GM19193 (cell line): ENCODE data around the gene C14orf132.

ENCODE experiments used
- POLR2A ChIP-seq: IDR thresholded peaks from 4 replicates; pipeline ENCODE4 v1.6.1; 2011; ENCODE audit not compliant: insufficient read depth, insufficient read length; ENCODE audit errors: extremely low read depth

C14orf132 gene

DNA sequence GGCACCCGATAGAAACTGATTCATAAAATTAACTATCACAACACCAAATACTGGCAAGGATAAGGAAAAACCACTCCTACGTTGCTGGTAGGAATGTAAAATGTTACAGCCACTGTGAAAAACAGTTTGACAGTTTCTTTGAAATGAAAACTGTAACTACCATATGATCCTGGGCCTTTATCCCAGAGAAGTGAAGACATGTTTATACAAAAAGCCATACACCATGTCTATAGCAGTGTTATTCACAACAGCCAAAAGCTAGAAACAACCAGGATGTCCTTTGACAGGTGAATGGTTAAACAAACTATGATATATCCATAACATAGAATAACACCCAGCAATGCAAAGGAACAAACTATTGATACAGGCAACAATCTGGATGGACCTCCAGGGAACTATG is 3.7 kb upstream of the C14orf132 start:
- no peak for TF ChIP-seq POLR2A

- no peak for TF ChIP-seq POLR2A
These were observed 1.1 kb upstream of the C14orf132 start for GRCh38 chr14:96037891-96038557.

DNA sequence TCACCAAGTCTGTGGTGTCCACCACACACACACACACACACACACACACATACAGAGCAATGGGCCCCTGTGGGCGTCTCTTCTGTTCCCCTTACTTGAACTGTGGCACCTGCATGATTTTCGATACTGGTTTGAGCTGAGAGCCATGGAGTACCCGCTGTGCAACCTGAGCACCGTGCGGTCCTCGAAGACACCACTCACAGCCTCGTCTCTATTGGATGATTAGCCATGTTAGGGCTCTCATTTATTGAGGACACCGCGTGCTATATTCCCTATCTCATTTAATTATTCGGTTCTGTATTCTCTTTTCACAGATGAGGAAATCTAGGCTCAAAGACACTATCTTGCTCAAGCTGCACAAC is 623 bp upstream of the C14orf132 start:
- no peak for TF ChIP-seq POLR2A

GRCh38 chr14:96039633-96040311 is 610 bp downstream of the C14orf132 start:
- no peak for TF ChIP-seq POLR2A

DNA sequence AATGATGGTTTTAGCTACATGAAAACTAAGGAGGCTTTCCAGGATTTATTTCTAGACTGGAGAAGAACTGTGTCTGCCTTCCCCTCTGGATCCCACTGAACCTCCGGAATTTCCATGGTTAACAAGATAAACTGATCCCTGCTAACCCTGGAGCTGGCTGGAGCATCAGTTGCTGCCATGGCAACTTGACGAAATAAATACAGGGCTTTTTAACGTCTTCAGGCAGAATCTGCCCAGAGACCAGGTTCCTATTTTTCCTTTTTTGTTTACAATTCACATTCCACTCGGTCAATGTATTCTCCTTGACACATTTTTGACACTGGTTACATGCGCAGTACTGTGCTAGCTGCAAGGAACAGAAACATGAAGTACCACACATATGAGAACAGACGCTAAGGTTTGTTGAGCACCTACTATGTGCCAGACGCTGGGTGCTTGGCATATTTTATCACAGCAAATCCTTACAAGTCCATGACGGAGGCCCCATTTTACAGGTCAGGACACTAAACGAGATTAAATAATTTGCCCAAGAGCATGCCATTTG is 1.7 kb downstream of the C14orf132 start:
- no peak for TF ChIP-seq POLR2A

DNA sequence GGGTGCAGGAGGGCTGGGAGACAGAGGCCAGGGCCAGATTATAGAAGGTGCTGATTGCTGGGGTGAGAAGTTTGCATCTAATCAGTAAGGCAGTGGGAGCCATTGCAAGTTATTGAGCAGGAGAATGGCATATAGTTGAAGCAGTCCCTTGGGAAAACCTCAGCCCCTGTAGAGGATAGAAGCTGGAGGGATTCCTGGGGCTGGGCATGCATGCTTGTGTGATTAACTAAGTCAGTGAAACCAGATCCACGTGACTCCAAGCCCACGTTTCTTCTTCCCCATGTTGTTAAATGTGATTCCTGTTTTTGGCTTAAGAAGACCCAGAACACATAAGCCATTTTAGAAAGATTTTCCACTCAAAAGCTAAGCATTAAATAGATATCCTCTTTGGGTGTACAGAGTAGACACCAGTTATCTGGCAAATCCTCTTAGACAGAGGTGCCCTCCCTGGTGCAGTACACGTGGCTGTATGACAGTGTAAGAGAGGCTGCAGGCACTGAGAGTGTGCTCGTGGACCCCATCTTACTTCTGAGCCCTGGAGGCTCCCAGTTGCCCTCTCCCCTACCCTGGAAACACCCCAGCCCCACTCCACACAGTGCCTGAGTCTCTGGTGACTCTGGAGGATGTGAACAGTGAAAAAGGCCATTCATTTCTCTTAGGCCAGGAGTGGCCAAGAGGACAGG is 3.2 kb downstream of the C14orf132 start:
- no peak for TF ChIP-seq POLR2A

DNA sequence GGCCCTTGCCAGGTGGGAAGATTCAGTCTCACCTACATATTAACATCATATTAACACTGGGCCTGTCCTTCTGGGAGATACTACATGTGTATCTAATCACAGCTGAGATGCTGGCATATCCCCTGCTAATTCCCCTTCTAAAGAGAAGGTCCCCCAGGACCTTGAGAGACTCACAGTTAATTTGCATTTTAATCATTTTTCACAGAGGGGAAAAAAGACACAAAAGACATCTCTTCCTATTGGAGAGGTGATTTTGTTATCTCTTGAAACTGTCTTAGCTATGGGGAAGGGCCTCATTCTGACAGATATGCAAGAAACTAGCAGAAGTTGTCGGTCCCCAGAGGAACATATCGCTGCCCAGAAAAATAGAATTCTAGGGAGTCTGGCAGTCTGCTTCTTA is 7.5 kb downstream of the C14orf132 start:
- TF ChIP-seq POLR2A = no peak

- no peak for TF ChIP-seq POLR2A
These were observed 7.9 kb downstream of the C14orf132 start for GRCh38 chr14:96047101-96047500.

DNA sequence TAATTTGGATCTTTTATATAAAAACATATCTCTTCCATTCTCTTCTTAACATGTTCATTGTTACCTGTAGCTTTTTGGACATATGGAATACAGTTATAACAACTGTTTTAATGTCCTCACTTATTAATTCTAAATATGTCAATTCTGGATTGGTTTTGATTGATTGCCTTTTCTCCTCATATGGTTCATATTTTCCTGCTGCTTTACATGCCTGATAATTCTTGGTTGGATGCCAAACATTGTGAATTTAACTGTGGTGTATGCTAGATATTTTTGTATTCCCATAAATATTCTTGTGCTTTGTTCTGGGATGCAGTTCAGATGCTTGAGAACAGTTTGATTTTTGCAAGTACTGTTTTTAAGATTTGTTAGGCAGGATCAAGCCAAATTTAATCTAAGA is 10.8 kb downstream of the C14orf132 start:
- TF ChIP-seq POLR2A = no peak

- no peak for TF ChIP-seq POLR2A
These were observed 11.3 kb downstream of the C14orf132 start for GRCh38 chr14:96050482-96050881.

DNA sequence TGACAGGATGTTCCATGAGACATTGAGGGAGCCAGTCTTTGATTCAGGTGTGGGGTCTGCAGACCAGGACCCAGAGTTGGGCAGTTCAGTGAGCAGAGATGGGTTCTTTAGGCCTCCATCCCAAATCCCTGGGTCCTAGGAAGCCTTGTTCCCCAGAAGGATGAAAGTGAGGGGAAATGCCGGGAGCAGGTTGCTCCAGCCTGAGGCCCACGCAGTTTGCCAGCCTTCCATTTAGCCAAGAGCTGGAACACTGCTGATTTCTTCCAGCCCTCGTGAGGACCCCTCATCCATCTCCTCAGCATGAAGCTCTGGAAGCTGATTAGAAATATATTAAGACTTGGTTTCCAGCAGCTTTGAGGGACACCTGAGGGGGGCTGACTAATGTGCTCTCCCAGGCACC is 12.1 kb downstream of the C14orf132 start:
- no peak for TF ChIP-seq POLR2A

GRCh38 chr14:96051642-96052540 is 12.7 kb downstream of the C14orf132 start:
- TF ChIP-seq POLR2A = no peak

GRCh38 chr14:96052541-96053247 is 13.5 kb downstream of the C14orf132 start:
- no peak for TF ChIP-seq POLR2A

DNA sequence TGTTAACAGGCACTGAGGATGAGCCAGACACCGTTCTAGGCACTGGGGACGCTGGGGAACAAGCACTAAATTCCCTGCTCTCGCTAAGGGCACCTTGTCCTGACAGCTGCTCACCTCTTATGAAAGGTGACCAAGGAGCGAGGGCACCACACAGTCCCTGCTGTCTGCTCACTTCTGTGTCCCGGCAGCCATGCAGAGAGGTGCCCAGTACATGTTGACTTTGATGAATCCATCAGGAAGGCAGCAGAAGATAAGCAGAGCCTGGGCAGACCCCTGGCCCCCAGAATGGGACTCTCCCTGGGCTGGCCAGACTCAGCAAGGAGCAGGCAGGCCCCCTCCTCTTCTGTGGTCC is 14.1 kb downstream of the C14orf132 start:
- TF ChIP-seq POLR2A = no peak

- TF ChIP-seq POLR2A = no peak
These were observed 14.6 kb downstream of the C14orf132 start for GRCh38 chr14:96053600-96054381.
